ENCODE data around the gene XYLT2.
"Not testable (repeated sequence)": the region's sequence is repeated elsewhere in the genome, so short reads cannot be mapped to it uniquely, and the experiment has no call there.

XYLT2 gene

GRCh38 chr17:50388728-50389127 lies 42.8 kb downstream of the XYLT2 start:
- in situ Hi-C loops (cut with HindIII; ENCODE audit: low sequenced_read_pairs), result no loop called here

GRCh38 chr17:50389534-50389933 lies 43.6 kb downstream of the XYLT2 start:
- in situ Hi-C loops (cut with HindIII; ENCODE audit: low sequenced_read_pairs), result no loop called here

GRCh38 chr17:50392621-50393020 lies 46.7 kb downstream of the XYLT2 start:
- in situ Hi-C loops (cut with HindIII; ENCODE audit: low sequenced_read_pairs), result no loop called here

GRCh38 chr17:50393700-50394099 lies 47.8 kb downstream of the XYLT2 start:
- in situ Hi-C loops (cut with HindIII; ENCODE audit: low sequenced_read_pairs), result no loop called here

- in situ Hi-C loops (cut with HindIII; ENCODE audit: low sequenced_read_pairs), result loop anchor here (5.0 kb wide), 1 partner anchor 47 kb away; the partner anchor contains the start of gene XYLT2
Measured at GRCh38 chr17:50394711-50395110, 48.8 kb downstream of the XYLT2 start.

GRCh38 chr17:50396261-50397110 lies 50.6 kb downstream of the XYLT2 start:
- in situ Hi-C loops (cut with HindIII; ENCODE audit: low sequenced_read_pairs), result loop anchor here (5.0 kb wide), 1 partner anchor 49 kb away; the partner anchor contains the start of gene XYLT2

- in situ Hi-C loops (cut with HindIII; ENCODE audit: low sequenced_read_pairs), result loop anchor here (5.0 kb wide), 1 partner anchor 50 kb away; the partner anchor contains the start of gene XYLT2
Measured at GRCh38 chr17:50397111-50397918, 51.4 kb downstream of the XYLT2 start, which contains the start of gene LRRC59. Gene LRRC59 (minus strand): TSS chr17:50397523. CDS start chr17:50397317, 206 bp downstream.

- in situ Hi-C loops (cut with HindIII; ENCODE audit: low sequenced_read_pairs), result loop anchor here (5.0 kb wide), 1 partner anchor 51 kb away; the partner anchor contains the start of gene XYLT2
Measured at GRCh38 chr17:50397919-50398285, 52.0 kb downstream of the XYLT2 start.

- in situ Hi-C loops (cut with HindIII; ENCODE audit: low sequenced_read_pairs), result loop anchor here (5.0 kb wide), 1 partner anchor 51 kb away; the partner anchor contains the start of gene XYLT2
Measured at GRCh38 chr17:50398672-50399071, 52.7 kb downstream of the XYLT2 start.

GRCh38 chr17:50399591-50399990 lies 53.7 kb downstream of the XYLT2 start:
- in situ Hi-C loops (cut with HindIII; ENCODE audit: low sequenced_read_pairs), result loop anchor here (5.0 kb wide), 1 partner anchor 52 kb away; the partner anchor contains the start of gene XYLT2

GRCh38 chr17:50405351-50405750 lies 59.4 kb downstream of the XYLT2 start:
- in situ Hi-C loops (cut with HindIII; ENCODE audit: low sequenced_read_pairs), result not testable (repeated sequence)

GRCh38 chr17:50406578-50406977 lies 60.7 kb downstream of the XYLT2 start:
- in situ Hi-C loops (cut with HindIII; ENCODE audit: low sequenced_read_pairs), result no loop called here

- in situ Hi-C loops (cut with HindIII; ENCODE audit: low sequenced_read_pairs), result no loop called here
Measured at GRCh38 chr17:50407921-50408320, 62.0 kb downstream of the XYLT2 start.
